H1 (cell line): Measurements from ENCODE around the gene TM4SF20. TPM values are rescaled to one million over a fixed set of nuclear protein-coding genes. Genes with fewer than 3 reads are reported as not detected.

ENCODE experiments used
- CEBPB ChIP-seq: IDR thresholded peaks from 2 replicates; pipeline ENCODE4 v1.6.1; 2012; ENCODE audit warnings: low read depth, low read length
- HDAC2 ChIP-seq, 2 experiments: fragments of 300-600 bp in 1 of 2; sonication (generic) in 1 of 2; IDR thresholded peaks; 2 replicates each; pipeline ENCODE4 v1.6.1; 2011 to 2012; ENCODE audit warnings: low read depth in 2 of 2, low read length in 2 of 2, mild to moderate bottlenecking in 2 of 2, moderate library complexity in 2 of 2, borderline replicate concordance in 1 of 2, inconsistent platforms in 1 of 2
- SAP30 ChIP-seq: fragments of 300-600 bp; sonication (generic); IDR thresholded peaks from 2 replicates; pipeline ENCODE4 v1.7.1; 2012; ENCODE audit warnings: low read length, moderate library complexity, mild to moderate bottlenecking, inconsistent platforms; ENCODE audit not compliant: insufficient read depth, insufficient replicate concordance
- polyA plus RNA-seq, 7 experiments: library from polyadenylated mRNA; depleted of rRNA in 3 of 7; stranded (reverse) in 5 of 7; unstranded in 2 of 7; fragments of >200 nt in 5 of 7; fragments of 200-250 nt in 2 of 7; gene quantifications; 1 replicate in 5 of 7; 2 replicates in 1 of 7; 4 replicates in 1 of 7; pipeline versions ENCODE4 v1.2.1 to v1.2.3, GENCODE V29; 2011 to 2013; ENCODE audit warnings: missing spikeins in 2 of 7, mixed read lengths in 2 of 7
- total RNA-seq: library from RNA; stranded (reverse); fragmentation: NEBNext Ultra II Directional; extraction: Animal tissue kit (Norgen Biotek cat#: 25700); gene quantifications from 2 replicates; pipeline ENCODE4 v1.2.1, GENCODE V29; 2021
- TF ChIP-seq, protein P1 (sequence below): IDR thresholded peaks from 2 replicates; pipeline ENCODE4 v1.6.1; 2011; ENCODE audit warnings: low read depth, mild to moderate bottlenecking, low read length; ENCODE audit not compliant: insufficient read depth
- TF ChIP-seq, protein P2 (sequence below): IDR thresholded peaks from 2 replicates; pipeline ENCODE4 v1.6.1; 2012; ENCODE audit warnings: inconsistent platforms

The TM4SF20 gene
- total and polyA plus RNA-seq, 2 of the 8 experiments (the other 6 are each of a cell fraction or from before 2014, with no cell fraction given) = not detected

DNA sequence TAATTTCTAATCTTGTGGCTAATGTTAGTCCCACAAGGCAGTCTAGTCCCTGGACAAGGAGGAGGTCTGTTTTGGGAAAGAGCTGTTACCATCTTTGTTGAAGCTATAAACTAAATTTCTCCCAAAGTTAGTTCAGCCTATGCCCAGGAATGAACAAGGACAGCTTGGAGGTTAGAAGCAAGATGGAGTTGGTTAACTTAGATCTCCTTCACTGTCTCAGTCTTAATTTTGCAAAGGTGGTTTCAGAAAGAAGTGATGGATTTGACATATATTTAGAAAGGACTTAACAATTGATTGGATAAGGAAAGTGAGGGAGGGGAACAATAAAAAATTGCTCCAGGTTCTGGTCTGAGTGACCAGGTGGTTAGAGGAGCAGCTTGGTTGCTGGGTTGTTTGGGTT lies 23.2 kb upstream of the TM4SF20 start (continued):
- TF ChIP-seq, protein P1, sequence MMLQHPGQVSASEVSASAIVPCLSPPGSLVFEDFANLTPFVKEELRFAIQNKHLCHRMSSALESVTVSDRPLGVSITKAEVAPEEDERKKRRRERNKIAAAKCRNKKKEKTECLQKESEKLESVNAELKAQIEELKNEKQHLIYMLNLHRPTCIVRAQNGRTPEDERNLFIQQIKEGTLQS = no peak
- TF ChIP-seq SAP30 = no peak
- TF ChIP-seq CEBPB = no peak
- TF ChIP-seq, protein P2, sequence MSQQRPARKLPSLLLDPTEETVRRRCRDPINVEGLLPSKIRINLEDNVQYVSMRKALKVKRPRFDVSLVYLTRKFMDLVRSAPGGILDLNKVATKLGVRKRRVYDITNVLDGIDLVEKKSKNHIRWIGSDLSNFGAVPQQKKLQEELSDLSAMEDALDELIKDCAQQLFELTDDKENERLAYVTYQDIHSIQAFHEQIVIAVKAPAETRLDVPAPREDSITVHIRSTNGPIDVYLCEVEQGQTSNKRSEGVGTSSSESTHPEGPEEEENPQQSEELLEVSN = no peak
- TF ChIP-seq HDAC2 (IDR thresholded peaks at IDR 0.05; ENCODE audit: borderline replicate concordance in 1 of 2, low read depth in 2 of 2, low read length in 2 of 2) = no peak
